Hepatocyte (in vitro differentiated cells): ENCODE results near the gene WDR73. TPM values are rescaled to one million over a fixed set of nuclear protein-coding genes. Genes with fewer than 3 reads are reported as not detected.

ENCODE experiments used
- DNase-seq: peaks from one replicate; pipeline ENCODE4 v3.0.0-alpha.2; 2016; ENCODE audit warnings: low spot score
- H2AFZ ChIP-seq: fragments of 200-600 bp; sonication (generic); 2 replicates; pipeline ENCODE4 v1.6.0; 2016; ENCODE audit warnings: antibody characterized with exemption, mild to moderate bottlenecking
- H3K27ac ChIP-seq: fragments of 200-600 bp; sonication (generic); 2 replicates; pipeline ENCODE4 v1.5.1; 2016; ENCODE audit warnings: mild to moderate bottlenecking
- H3K27me3 ChIP-seq: fragments of 200-600 bp; sonication (generic); 2 replicates; pipeline ENCODE4 v1.6.1; 2016
- H3K36me3 ChIP-seq: fragments of 200-600 bp; sonication (generic); replicated peaks from 2 replicates; pipeline ENCODE4 v1.5.1; 2016; ENCODE audit warnings: low read depth; ENCODE audit not compliant: insufficient read depth
- H3K4me1 ChIP-seq: fragments of 200-600 bp; sonication (generic); 2 replicates; pipeline ENCODE4 v1.5.1; 2016; ENCODE audit warnings: mild to moderate bottlenecking, moderate library complexity; ENCODE audit not compliant: insufficient read depth
- H3K4me2 ChIP-seq: fragments of 200-600 bp; sonication (generic); 2 replicates; pipeline ENCODE4 v1.6.0; 2016
- H3K4me3 ChIP-seq: fragments of 200-600 bp; sonication (generic); 2 replicates; pipeline ENCODE4 v1.5.1; 2016; ENCODE audit warnings: mild to moderate bottlenecking
- H3K79me2 ChIP-seq: fragments of 200-600 bp; sonication (generic); 2 replicates; pipeline ENCODE4 v1.6.0; 2017; ENCODE audit warnings: mild to moderate bottlenecking
- H3K9me2 ChIP-seq: fragments of 200-600 bp; sonication (generic); replicated peaks from 2 replicates; pipeline ENCODE4 v1.6.0; 2017; ENCODE audit warnings: mild to moderate bottlenecking; ENCODE audit not compliant: insufficient read depth
- H3K9me3 ChIP-seq: fragments of 200-600 bp; sonication (generic); 2 replicates; pipeline ENCODE4 v1.5.1; 2016; ENCODE audit warnings: low read depth, mild to moderate bottlenecking
- H4K20me1 ChIP-seq: fragments of 200-600 bp; sonication (generic); 2 replicates; pipeline ENCODE4 v1.6.0; 2016; ENCODE audit warnings: mild to moderate bottlenecking; ENCODE audit not compliant: insufficient read depth, poor library complexity, severe bottlenecking
- CTCF ChIP-seq: fragments of 200-600 bp; sonication (generic); IDR thresholded peaks from 2 replicates; pipeline ENCODE4 v1.5.1; 2016; ENCODE audit warnings: antibody characterized with exemption, mild to moderate bottlenecking; ENCODE audit not compliant: poor library complexity
- EZH2 ChIP-seq: fragments of 200-600 bp; sonication (generic); IDR thresholded peaks from 2 replicates; pipeline ENCODE4 v1.6.1; 2016; ENCODE audit warnings: antibody characterized with exemption, mild to moderate bottlenecking, borderline replicate concordance
- EZH2phosphoT487 ChIP-seq: fragments of 200-600 bp; sonication (generic); IDR thresholded peaks from one replicate; pipeline ENCODE4 v1.6.1; 2018; ENCODE audit warnings: antibody characterized with exemption, mild to moderate bottlenecking, low read depth, moderate library complexity; ENCODE audit not compliant: unreplicated experiment, severe bottlenecking
- WGBS: methylation state at CpG from one replicate; pipeline ENCODE4 v1.1.6; 2016; ENCODE audit warnings: low lambda C conversion rate; ENCODE audit errors: missing lambda C conversion rate; 5-methylcytosine and 5-hydroxymethylcytosine counted together
- polyA plus RNA-seq: library from polyadenylated mRNA; unstranded; fragments of >200 nt; fragmentation: Nextera tagmentation; extraction: Ambion mirVana; gene quantifications from 2 replicates; pipeline ENCODE4 v1.2.1, GENCODE V29; 2016
- total RNA-seq: library from RNA; depleted of rRNA; stranded (reverse); fragments of >200 nt; gene quantifications from 2 replicates; pipeline ENCODE4 v1.2.3, GENCODE V29; 2014

The WDR73 gene
- total and polyA plus RNA-seq, 2 experiments from 2014 or later = 30.3 to 31.4 TPM

- WGBS = 60% methylated on average over 8 of the region's 8 CpGs
- Histone ChIP-seq H3K36me3 (no peaks in the 10 kb centered on the region), H3K4me3 (no peak overlapping the region), H3K27me3 (no peaks in the 10 kb centered on the region), H2AFZ (no peak overlapping the region), H3K9me3 (no peaks in the 10 kb centered on the region), H3K9me2 (no peaks in the 10 kb centered on the region), H3K4me1 (peaks cover 37% of the 10 kb centered on the region), H3K27ac (peak overlapping the region; percentile 81), H3K79me2 (peaks cover 82% of the 10 kb centered on the region), H4K20me1 (no peaks in the 10 kb centered on the region), H3K4me2 (peak overlapping the region; percentile 60)
- DNase-seq = peak; percentile 70
- TF ChIP-seq EZH2phosphoT487 (no peak), CTCF (no peak), EZH2 (no peak)
Measured at GRCh38 chr15:84606653-84607120, 47.4 kb downstream of the WDR73 start.

GRCh38 chr15:84605554-84605882 is 48.6 kb downstream of the WDR73 start:
- 88% methylated on average over 2 of the region's 2 CpGs for WGBS
- no peak overlapping the region for H3K4me3 ChIP-seq
- peak overlapping the region; percentile 81 for H3K27ac ChIP-seq
- TF ChIP-seq CTCF = no peak
- TF ChIP-seq EZH2phosphoT487 = no peak
- TF ChIP-seq EZH2 = no peak
- H3K79me2 ChIP-seq = peaks cover 78% of the 10 kb centered on the region
- peaks cover 37% of the 10 kb centered on the region for H3K4me1 ChIP-seq
- no peaks in the 10 kb centered on the region for H3K36me3 ChIP-seq
- H3K9me2 ChIP-seq = no peaks in the 10 kb centered on the region
- no peaks in the 10 kb centered on the region for H3K9me3 ChIP-seq
- peak overlapping the region; percentile 53 for H3K4me2 ChIP-seq
- H4K20me1 ChIP-seq = no peaks in the 10 kb centered on the region
- H2AFZ ChIP-seq = no peak overlapping the region
- DNase-seq = no peak
- H3K27me3 ChIP-seq = no peaks in the 10 kb centered on the region

GRCh38 chr15:84604826-84605553 is 49.1 kb downstream of the WDR73 start:
- Histone ChIP-seq H3K36me3 (no peaks in the 10 kb centered on the region), H3K9me3 (no peaks in the 10 kb centered on the region), H2AFZ (no peak overlapping the region), H3K79me2 (peaks cover 73% of the 10 kb centered on the region), H3K9me2 (no peaks in the 10 kb centered on the region), H4K20me1 (no peaks in the 10 kb centered on the region), H3K4me2 (peak overlapping the region; percentile 53), H3K4me3 (no peak overlapping the region), H3K27me3 (no peaks in the 10 kb centered on the region), H3K27ac (peak overlapping the region; percentile 81), H3K4me1 (peaks cover 37% of the 10 kb centered on the region)
- WGBS = 80% methylated on average over 19 of the region's 19 CpGs
- TF ChIP-seq EZH2phosphoT487 (no peak), CTCF (no peak), EZH2 (no peak)
- no peak for DNase-seq
